ENCODE data around the gene MAMDC4.

DNA sequence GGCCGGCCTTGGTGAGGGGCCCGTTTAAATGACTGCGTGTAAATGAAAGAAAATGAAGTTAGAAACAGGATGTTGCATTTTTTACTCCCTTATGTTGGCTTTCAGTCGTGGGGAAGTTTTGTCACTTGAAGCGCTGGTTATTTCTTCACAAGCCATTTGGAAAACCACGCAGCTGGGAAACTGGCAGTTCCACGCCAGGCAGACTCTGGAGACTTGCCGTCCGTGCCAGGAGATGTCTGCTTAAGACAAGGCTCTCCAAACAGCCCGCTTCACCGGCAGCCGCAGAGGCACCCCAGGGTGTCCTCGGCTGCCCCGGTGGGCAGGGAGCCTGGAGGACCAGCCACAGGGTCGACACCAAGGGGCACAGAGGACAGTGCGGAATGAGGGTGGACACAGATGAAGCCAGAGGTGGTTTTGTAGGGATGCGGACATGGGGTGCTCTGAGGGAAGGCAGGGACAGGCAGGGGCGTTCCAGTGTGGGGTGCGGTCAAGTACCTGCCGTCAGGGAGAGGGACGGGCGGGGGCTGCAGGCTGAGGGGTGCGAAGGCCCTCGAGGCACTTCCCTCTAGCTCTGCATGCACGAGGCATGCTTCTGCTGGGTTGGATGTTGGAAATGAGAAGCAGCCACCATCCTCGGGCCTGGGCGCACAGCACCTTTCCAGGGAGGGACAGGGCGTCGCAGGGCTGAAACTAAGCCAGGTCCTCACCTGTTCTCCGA lies 21.0 kb upstream of the MAMDC4 start:
- TF ChIP-seq, protein P1, sequence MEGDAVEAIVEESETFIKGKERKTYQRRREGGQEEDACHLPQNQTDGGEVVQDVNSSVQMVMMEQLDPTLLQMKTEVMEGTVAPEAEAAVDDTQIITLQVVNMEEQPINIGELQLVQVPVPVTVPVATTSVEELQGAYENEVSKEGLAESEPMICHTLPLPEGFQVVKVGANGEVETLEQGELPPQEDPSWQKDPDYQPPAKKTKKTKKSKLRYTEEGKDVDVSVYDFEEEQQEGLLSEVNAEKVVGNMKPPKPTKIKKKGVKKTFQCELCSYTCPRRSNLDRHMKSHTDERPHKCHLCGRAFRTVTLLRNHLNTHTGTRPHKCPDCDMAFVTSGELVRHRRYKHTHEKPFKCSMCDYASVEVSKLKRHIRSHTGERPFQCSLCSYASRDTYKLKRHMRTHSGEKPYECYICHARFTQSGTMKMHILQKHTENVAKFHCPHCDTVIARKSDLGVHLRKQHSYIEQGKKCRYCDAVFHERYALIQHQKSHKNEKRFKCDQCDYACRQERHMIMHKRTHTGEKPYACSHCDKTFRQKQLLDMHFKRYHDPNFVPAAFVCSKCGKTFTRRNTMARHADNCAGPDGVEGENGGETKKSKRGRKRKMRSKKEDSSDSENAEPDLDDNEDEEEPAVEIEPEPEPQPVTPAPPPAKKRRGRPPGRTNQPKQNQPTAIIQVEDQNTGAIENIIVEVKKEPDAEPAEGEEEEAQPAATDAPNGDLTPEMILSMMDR (IDR thresholded peaks at IDR 0.05), result no peak
- no peak for TF ChIP-seq TCF7L2 (IDR thresholded peaks at IDR 0.05; ENCODE audit: low read depth, low read length)
- TF ChIP-seq, protein P2, sequence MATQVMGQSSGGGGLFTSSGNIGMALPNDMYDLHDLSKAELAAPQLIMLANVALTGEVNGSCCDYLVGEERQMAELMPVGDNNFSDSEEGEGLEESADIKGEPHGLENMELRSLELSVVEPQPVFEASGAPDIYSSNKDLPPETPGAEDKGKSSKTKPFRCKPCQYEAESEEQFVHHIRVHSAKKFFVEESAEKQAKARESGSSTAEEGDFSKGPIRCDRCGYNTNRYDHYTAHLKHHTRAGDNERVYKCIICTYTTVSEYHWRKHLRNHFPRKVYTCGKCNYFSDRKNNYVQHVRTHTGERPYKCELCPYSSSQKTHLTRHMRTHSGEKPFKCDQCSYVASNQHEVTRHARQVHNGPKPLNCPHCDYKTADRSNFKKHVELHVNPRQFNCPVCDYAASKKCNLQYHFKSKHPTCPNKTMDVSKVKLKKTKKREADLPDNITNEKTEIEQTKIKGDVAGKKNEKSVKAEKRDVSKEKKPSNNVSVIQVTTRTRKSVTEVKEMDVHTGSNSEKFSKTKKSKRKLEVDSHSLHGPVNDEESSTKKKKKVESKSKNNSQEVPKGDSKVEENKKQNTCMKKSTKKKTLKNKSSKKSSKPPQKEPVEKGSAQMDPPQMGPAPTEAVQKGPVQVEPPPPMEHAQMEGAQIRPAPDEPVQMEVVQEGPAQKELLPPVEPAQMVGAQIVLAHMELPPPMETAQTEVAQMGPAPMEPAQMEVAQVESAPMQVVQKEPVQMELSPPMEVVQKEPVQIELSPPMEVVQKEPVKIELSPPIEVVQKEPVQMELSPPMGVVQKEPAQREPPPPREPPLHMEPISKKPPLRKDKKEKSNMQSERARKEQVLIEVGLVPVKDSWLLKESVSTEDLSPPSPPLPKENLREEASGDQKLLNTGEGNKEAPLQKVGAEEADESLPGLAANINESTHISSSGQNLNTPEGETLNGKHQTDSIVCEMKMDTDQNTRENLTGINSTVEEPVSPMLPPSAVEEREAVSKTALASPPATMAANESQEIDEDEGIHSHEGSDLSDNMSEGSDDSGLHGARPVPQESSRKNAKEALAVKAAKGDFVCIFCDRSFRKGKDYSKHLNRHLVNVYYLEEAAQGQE (IDR thresholded peaks at IDR 0.05; ENCODE audit: insufficient read depth in 1 of 2, low read depth in 2 of 2, low read length in 1 of 2), result no peak
